Omental fat pad (tissue), 4 donors: ENCODE data around the gene RSRC1. TPM values are rescaled to one million over a fixed set of nuclear protein-coding genes. Genes with fewer than 3 reads are reported as not detected.

ENCODE experiments used
- ATAC-seq: fragments of 150-250 bp; one replicate; pipeline ENCODE4 v1.9.1; 2016; ENCODE audit warnings: mild to moderate bottlenecking, moderate library complexity; ENCODE audit not compliant: low FRiP score
- DNase-seq: peaks from one replicate; pipeline ENCODE4 v3.0.0-alpha.2; 2019; ENCODE audit warnings: low spot score
- CTCF ChIP-seq, 3 donors: fragments of 450-650 bp; IDR thresholded peaks; one replicate each; pipeline ENCODE4 v1.5.1; 2016 to 2017; ENCODE audit warnings: antibody characterized with exemption in 3 of 3, mild to moderate bottlenecking in 3 of 3, moderate library complexity in 2 of 3
- total RNA-seq, 4 donors: library from RNA; depleted of rRNA; stranded (reverse); fragments of >200 nt; gene quantifications; one replicate each; pipeline ENCODE4 v1.1.0, GENCODE V29; 2016

The RSRC1 gene
- total RNA-seq, 4 donors from 2014 or later: 30.7 to 48.9 (median 40.9) TPM

GRCh38 chr3:158418035-158418434 is 308.1 kb downstream of the RSRC1 start:
- ATAC-seq: no peak
- no peak for DNase-seq
- no peak for TF ChIP-seq CTCF (IDR thresholded peaks at IDR 0.05)

- no peak for DNase-seq
- ATAC-seq: no peak
- TF ChIP-seq CTCF (IDR thresholded peaks at IDR 0.05): no peak
These were observed 310.1 kb downstream of the RSRC1 start for GRCh38 chr3:158419820-158420653.

GRCh38 chr3:158420654-158421396 is 310.9 kb downstream of the RSRC1 start:
- DNase-seq (no peak), ATAC-seq (no peak)
- TF ChIP-seq CTCF (IDR thresholded peaks at IDR 0.05): no peak

- no peak for DNase-seq
- no peak for ATAC-seq
- TF ChIP-seq CTCF (IDR thresholded peaks at IDR 0.05): no peak
These were observed 320.6 kb downstream of the RSRC1 start for GRCh38 chr3:158430448-158430847.

- ATAC-seq: no peak
- no peak for TF ChIP-seq CTCF (IDR thresholded peaks at IDR 0.05)
- DNase-seq: no peak
These were observed 321.1 kb downstream of the RSRC1 start for GRCh38 chr3:158430968-158431367.

GRCh38 chr3:158431829-158432228 is 321.9 kb downstream of the RSRC1 start:
- no peak for TF ChIP-seq CTCF (IDR thresholded peaks at IDR 0.05)
- no peak for DNase-seq
- ATAC-seq: no peak
